SHP77 treated with DMSO at 0.1 percent for 48 hours (cell line): ENCODE data around the gene AADACL3.
"Not testable (repeated sequence)": the region's sequence is repeated elsewhere in the genome, so short reads cannot be mapped to it uniquely, and the experiment has no call there.

Experiments
- DNase-seq: peaks from one replicate; lab custom pipeline; 2025; lab: John Stamatoyannopoulos, UW

Gene AADACL3, protein sequence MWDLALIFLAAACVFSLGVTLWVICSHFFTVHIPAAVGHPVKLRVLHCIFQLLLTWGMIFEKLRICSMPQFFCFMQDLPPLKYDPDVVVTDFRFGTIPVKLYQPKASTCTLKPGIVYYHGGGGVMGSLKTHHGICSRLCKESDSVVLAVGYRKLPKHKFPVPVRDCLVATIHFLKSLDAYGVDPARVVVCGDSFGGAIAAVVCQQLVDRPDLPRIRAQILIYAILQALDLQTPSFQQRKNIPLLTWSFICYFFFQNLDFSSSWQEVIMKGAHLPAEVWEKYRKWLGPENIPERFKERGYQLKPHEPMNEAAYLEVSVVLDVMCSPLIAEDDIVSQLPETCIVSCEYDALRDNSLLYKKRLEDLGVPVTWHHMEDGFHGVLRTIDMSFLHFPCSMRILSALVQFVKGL

DNA sequence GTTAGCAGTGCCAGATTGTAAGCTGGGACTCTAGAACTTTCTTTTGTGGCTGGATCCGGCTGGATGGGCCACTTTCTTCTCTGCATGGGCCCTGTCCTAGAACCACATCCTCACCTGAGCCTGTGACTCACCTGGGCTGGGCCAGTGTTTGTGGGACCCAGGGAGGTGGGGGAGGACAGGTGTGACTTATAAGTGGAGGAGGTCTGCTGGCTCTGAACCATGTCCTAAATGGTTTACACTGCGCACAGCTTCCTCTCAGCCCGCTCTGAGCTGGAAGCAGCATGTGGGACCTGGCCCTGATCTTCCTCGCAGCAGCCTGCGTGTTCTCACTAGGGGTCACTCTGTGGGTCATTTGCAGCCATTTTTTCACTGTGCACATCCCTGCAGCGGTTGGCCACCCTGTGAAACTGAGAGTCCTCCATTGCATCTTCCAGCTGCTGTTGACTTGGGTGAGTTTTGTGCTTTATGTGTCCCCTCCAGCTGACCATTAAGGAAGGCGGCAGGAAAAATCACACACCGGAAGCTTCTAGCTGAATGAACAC, at the start of gene AADACL3:
Gene AADACL3 (plus strand): TSS at position 215 of the 542 bp plus-strand sequence. CDS start 67 bp downstream, at position 282.
- DNase-seq = no peak

DNA sequence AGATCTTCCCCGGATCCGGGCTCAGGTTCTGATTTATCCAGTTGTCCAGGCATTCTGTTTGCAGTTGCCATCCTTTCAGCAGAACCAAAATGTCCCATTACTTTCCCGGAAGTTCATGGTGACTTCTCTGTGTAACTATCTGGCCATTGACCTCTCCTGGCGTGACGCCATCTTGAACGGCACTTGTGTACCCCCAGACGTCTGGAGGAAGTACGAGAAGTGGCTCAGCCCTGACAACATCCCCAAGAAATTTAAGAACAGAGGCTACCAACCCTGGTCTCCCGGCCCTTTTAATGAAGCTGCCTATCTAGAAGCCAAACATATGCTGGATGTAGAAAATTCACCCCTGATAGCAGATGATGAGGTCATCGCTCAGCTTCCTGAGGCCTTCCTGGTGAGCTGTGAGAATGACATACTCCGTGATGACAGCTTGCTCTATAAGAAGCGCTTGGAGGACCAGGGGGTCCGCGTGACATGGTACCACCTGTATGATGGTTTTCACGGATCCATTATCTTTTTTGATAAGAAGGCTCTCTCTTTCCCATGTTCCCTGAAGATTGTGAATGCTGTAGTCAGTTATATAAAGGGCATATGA, 49.7 kb upstream of the AADACL3 start:
- DNase-seq = no peak

DNA sequence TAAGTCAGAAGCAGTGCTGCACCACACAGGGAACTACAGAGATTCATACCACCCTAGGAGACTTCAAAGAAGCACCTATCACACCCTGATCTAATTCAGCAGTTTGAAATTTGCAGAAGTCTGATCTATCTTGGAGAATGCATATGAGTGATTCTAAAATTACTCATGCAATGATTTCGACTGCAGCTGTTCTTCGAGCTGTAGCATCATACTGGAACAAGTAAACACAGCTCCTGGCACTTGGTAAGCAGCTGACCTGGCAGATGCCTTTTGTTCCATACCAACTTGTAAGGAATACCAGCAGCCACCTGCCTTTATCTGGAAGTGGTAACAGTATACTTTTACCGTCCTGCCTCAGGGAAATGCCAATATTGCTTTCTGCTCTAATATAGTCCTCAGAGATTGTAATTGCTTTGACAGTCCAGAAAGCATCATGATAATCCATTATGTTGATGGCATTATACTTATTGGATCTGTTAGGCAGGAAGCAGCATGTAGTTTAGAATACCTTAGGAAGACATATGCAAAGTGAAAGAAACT, 46.3 kb upstream of the AADACL3 start:
- DNase-seq = no peak

DNA sequence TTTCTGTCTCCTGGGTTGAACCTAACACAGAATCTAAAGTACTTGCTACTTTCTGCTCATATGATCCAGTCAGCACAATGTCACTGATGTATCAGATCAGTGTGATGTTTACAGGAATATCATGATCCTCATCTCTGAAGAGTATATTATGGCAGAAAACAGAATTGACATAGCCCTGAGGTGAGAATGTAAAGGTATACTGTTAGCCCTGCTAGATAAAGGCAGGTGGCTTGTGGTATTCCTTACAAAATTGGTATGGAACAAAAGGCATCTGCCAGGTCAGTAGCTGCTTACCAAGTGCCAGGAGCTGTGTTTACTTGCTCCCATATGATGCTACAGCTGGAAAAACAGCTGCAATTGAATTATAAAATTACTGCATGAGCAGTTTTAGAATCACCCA, 41.6 kb upstream of the AADACL3 start:
- DNase-seq = no peak

DNA sequence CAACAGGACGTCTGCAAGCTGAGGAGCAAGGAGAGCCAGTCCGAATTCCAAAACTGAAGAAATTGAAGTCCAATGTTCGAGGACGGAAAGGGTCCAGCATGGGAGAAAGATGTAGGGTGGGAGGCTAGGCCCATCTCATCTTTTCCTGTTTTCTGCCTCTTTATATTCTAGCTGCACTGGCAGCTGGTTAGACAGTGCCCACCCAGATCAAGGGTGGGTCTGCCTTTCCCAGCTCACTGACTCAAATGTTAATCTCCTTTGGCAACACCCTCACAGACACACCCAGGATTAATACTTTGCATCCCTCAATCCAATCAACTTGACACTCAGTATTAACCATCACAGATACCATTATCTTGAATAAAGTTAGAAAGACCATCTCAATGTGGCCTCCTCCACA, 39.8 kb upstream of the AADACL3 start:
- DNase-seq = not testable (repeated sequence)

DNA sequence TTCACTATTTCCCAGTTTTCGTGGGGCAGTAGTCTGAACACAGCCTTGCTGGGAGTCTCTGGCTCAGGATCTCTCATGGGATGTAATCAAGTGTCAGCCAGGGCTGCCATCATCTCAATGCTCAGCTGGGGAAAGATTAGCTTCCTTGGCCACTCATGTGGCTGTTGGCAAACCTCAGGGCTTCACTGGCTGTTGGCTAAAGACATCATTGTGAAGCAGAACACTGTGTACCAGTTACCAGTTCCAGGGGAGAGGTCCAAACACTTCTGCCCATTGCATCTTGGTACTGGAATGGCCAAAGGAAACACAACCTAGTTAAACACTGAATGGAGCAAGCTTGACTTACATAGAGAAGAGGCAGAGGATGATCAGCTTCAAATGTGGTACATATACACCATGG, 38.3 kb upstream of the AADACL3 start:
- DNase-seq = no peak

DNA sequence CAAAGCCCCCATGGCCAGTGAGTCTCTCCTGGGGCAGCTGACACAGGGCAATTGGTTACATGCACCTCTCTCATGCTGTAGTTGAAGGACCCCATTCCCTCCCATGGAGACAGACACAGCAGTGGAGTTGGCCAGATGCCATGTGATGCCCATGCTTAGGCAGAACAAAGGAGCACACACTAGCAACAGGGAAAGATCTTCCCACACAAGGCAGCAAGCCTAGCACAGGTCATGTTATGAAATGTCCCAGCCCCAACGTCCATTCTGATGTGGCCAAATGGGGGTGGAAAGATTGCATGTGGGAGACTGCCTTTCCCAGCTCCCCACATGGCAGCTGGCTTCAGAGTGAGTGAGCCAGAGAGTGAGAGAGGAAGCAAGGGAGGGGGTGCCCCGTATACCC, 37.6 kb upstream of the AADACL3 start:
- no peak for DNase-seq

DNA sequence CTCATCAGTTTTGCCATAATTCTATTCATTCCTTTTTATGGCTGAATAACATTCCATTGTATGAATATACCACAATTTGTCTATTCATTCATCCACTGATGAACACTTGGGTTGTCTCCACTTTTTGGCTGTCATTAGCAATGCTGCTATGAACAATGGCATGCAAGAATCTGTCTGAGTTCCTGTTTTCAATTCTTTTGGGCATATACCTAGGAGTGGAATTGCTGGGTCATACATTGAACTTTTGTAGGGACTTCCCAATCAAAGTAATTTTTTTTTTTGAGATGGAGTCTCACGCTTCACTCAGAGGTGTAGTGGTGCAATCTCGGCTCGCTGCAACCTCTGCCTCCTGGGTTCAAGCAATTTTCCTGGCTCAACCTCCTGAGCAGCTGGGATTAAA, 37.1 kb upstream of the AADACL3 start:
- no peak for DNase-seq

DNA sequence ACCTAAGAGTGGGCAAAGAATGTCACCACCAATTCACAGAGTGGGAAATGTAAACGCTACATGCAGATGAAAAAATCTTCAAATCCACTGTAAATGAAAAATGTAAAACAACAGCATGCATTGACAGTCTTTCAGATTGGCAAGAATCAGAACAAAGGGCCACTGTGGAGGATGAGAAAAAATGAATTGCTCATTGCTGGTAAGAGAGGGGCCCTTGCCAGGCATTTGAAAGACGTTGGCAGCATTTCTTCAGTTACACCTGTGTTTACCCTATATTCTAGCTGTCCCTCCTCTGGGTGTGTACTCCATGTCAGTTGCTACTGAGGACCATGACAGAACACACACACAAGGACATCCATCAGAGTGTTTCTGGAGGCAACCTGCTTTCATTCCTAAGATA, 25.8 kb upstream of the AADACL3 start:
- DNase-seq = no peak

DNA sequence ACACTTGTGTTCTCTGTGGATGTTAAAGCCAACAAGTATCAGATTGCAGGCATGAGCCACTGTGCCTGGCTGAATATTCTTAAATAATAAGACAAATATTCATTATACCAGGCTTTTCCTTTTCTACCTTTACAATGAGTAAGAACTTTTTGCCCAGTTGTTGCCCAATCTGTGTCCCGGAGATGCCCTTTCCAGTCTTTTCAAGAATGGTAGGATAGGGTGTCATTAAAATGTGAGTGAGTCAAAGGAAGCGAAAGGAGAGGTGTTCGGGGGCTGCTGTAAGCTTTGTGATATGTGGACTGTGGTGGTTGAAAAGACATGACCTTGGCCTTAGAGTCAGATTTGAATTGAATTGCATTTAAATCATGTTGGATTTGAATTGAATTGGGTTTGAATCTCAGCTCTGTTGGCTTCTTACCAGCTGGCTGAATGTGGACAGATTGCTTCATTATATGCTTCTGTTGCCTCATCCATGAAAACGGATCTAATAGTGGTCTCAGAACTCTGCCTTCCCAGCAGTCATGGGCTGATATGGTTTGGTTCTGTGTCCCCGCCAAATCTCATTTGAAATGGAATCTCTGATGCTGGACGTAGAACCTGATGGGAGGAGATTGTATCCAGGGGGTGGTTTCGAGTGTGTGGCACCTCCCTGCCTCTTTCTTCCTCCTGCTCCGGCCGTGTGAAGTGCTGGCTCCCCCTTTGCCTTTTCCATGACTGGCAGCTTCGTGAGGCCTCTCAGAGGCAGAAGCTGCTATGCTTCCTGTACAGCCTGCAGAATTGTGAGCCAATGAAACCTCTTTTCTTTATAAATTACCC, 22.7 kb upstream of the AADACL3 start:
- no peak for DNase-seq

DNA sequence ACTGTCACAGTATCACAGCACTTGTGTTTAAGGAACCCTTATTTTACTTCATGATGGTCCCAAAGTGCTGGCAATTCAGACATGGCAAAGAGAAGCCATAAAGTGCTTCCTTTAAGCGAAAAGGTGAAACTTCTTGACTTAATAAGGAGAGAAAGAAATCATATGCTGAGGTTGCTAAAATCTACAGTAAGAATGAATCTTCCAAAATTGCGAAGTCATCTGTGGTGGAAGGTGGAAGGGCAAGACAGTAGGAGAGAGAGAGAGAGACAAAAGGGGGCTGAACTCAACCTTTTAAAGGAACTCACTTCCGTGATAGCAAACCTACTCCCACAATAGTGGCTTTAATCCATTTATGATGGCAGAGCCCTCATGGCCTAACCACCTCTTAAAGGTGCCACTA, 19.3 kb upstream of the AADACL3 start:
- no peak for DNase-seq

DNA sequence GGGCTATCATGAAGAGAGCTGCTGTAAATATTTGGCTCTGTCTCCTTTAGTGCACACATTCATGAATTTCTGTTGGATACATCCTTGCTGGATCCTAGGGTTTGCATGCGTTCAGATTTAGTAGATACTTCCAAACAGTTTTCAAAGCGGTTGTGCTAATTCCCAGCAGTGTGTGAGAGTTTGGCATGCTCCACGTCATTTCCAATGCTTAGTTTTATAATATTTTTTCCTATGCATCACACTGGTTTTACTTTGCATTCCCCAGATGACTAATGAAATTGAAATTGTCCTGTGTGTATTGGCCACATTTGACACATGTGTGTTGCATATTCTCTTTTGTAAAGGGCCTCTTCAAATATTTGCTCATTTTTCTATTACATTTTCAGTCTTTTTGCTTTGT, 18.5 kb upstream of the AADACL3 start:
- no peak for DNase-seq

DNA sequence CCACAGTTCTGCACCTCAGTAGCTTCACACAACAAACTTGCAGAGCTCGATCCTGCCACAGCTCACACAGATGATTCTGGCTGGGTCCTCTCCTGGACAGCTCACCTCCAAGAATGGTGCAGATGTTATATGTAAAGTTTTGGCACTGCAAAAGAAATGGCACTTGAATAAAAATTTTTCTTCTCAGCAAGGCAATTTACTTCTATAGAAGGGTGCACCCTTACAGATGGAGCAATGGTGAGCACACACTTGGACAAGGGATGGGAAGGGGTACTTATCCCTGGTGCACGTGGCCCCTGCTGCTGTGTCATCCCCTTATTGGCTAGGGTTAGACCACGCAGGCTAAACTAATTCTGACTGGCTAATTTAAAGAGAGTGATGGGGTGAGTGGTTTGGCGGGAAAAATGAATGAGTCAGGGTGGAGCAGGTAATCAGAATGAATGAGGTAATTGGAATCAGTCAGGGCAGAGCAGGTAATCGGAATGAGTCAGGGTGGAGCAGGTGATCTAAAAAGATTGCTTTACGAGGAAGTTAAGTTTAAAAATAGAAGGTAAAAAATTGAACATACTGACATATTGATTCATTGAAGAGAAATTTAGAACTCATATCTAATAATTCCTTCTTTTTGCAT, 12.0 kb upstream of the AADACL3 start:
- DNase-seq = no peak

DNA sequence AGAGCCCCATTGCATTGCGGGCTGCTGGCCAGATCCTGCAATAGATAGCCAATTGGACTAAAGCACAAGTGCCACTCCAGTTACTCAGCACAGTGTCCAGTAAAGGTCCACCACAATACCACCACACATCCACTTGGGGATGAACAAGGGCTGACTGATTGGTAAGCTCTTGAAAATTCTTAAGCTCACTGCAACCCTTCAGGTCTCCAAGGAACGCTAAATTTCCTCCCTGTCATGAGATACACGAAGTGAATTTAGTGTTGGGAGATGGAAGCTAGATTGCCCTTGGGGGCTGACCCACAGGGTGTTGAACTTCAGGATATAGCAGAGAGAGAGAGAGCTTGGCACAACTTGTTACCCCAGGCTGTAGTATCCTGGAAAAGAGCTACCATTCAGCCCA, 9.8 kb upstream of the AADACL3 start:
- no peak for DNase-seq

DNA sequence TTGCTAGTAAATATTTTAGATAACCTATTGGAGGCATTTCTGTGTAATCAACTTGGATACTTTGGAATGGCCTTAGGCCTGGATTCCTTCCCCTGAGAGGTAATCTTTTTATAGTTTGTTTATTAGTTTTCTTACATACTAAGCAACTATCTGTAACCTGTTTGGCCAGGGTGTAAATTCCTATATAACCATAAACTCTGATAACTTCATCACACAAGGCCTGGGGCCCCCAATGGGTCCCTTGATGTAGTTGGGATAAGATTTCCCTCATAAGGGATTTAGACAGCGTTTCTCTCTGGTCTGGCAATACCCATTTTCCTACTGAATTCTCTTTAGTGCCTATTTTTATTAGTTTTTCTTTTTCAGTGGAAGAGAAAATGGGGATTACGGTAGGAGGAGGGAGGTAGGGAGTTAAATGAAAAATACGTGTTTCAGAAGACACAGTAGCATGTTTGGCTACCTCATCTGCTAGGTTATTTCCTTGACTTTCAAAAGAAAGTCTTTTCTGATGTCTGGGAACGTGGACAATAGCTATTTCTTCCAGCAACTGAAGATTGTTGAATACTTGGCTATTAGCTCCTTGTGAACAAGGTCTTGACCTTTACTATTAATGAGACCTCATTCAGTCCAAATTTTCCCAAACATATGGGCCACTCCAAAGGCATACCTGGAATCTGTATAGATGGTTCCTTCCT, 7.4 kb upstream of the AADACL3 start:
- no peak for DNase-seq

DNA sequence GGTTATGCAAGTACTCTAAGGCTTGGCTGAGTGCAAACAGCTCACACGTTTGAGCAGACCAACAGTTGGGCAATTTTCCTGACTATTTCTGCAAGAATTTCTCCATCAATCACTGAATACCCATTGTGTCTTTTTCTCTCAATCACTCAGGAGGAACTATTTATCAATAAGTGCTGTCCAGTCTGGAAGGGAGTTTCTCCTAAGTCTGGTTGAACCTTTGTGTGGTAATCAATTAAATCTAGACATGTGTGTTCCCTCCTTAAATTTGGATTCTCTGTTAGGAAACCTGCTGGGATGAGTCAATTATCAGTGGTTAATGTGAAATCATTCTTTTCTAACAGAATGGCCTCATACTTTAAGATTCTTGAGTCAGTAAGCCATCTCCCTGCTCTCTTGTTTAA, 6.8 kb upstream of the AADACL3 start:
- DNase-seq = no peak

DNA sequence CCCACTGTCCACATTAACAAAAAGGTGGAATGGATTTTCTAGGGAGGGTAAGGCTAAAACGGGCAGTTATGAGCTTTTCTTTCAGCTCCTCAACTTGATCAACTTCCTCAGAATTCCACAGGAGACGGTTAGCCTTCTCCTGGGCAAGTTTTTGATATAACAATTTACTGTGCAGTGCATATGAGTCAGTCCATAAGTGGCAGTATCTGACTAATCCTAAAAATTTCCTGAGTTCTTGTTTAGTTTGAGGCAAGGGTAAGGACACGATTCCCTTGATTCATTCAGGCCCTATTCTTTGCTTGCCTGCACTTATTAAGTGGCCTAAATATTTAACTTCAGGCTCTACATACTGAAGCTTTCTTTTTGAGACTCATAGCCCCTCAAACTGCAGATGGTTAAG, 6.2 kb upstream of the AADACL3 start:
- no peak for DNase-seq

DNA sequence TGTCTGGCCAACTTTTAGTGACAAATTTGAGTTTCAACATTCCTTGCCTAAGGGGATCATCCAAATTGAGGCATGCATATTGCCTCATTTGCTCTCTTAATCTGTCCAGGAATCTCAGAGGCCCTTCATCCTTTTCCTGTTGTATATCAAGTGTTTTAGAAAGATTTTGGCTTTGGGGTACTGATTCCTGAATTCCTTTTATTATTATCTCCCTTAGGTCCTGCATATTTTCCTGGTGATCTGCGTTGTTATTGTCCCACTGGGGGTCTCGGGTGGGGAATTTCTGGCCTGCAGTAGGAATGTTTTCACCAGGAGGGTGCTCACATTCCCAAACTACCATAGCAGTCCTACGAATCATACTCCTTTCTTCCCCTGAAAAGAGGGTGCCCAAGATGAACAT, 4.4 kb upstream of the AADACL3 start:
- DNase-seq = no peak

DNA sequence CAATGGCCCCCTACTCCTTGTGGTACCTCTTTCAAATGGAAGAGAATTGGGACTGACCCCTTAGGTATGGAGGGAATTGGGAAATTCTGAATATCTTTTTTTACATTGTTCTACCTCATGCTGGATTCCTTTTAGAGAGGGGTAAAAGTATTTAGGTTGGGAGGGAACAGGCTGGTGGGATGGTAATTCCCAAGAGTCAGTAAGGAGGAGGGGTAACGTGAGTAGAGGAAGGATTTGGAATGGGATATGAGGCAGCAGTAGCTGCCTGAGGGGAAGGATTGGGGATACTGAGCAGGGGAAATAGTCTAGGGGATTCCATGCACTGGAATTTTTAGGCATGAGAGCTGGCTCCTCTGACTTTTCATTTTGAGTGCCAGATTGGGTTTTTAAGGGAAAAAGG, 3.8 kb upstream of the AADACL3 start:
- DNase-seq = no peak

DNA sequence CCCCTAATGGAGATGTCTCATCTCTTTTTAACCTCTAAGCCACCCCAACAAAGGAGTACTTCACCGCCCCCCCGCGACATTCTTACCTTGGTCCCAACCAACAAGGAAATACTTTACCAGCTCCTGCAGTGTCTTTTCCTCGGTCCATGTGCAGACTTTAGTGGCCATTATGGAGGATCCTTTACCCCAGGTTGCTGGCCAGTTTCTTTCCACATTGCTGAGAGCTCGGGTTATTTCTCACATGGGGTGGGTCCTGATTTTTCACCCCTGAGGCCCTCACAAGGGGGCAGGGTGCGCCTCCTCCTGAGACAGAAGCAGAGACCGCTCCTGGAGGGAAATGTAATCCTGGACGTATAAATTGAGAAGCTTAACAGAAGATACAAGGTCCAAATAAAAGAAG, 3.0 kb upstream of the AADACL3 start:
- DNase-seq = no peak

DNA sequence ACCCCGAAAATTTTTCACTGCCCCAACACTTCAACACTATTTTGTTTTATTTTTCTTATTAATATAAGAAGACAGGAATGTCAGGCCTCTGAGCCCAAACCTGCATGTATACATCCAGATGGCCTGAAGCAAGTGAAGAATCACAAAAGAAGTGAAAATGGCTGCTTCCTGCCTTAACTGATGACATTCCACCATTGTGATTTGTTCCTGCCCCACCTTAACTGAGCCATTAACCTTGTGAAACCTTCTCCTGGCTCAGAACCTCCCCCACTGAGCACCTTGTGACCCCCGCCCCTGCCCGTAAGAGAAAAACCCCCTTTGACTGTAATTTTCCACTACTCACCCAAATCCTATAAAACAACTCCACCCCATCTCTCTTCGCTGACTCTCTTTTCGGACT, 2.3 kb upstream of the AADACL3 start:
- DNase-seq = not testable (repeated sequence)
